ENCODE measurements around the gene CCDC3.

DNA sequence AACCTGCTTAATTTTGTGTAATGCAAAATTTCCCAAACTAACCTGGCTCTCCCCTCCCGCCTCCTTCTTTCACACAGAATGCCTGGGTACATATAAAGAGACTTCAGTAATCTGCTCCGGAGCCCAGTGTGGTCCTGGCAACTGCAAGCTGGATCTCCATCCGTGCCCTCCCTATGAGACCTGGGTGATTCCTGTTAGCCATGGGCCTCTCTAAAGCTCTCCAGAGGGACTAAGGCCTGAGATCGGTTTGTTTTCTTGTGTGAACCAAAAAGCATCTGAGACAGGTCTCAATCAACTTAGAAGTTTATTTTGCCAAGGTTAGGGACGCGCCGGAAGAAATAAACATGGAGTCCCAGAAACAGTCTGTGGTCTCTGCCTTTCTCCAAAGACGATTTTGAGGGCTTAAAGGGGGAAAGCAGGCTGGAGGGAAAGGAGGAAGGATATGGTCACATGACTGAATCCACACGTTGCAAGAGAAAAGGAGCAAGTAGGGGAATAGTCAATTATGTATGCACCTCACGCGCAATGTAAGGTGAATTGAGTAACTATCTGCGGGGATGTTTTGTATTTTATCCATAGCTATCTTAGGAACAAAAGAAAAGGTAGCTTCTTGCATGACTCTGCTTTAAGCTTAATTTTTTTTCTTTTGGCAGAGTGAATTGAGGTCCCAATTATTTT, 46.2 kb upstream of the CCDC3 start:
- TF ChIP-seq EZH2 (IDR thresholded peaks at IDR 0.05; ENCODE audit: insufficient read depth, poor library complexity, severe bottlenecking) (no peak), EZH2phosphoT487 (IDR thresholded peaks at IDR 0.05; ENCODE audit: insufficient read depth, low read depth) (no peak)
